Measurements from ENCODE around the gene CRACR2B. TPM values are rescaled to one million over a fixed set of nuclear protein-coding genes. Genes with fewer than 3 reads are reported as not detected.

The CRACR2B gene
- 9.5 TPM for total RNA-seq

DNA sequence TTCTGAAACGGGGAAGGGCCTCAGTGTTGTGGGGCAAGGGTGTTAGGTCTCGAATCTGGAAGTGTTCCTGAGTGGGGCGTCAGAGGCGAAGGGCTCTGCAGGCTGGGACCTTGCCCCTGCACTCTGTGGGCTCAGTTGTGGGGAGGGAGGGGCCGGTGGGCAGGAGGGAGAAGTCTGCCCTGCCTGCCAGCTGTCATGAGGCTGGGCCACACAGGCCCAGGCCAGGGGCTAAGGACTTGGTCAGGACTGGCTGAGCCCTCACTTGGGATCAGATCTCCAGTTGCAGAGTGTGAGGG lies at the start of gene CRACR2B:
Gene CRACR2B, plus strand, starts transcription at position 23 of the 296 bp plus-strand sequence. CDS start 689 bp downstream, outside the sequence.

DNA sequence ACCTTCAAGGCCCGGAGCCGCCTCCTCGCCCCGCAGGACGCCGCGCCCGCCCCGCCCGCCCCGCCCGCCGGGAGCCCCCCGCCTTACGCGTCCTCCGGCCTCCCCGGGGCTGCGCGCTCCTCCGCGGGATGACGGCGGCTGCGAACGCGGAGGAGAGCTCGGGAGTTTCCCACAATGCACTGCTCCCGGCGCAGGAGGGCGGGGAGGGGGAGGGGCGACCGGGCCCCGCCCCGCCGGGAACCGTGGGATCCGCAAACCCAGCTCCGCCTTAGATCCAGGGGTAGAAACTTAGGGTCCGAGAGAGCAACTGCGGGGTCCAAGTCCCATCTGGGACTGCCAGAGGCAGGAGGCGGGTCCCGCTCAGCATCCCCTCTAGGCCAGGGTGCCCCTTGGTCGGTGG lies 37.8 kb upstream of the CRACR2B start, which contains the start of gene CEND1:
Gene CEND1, minus strand, starts transcription at position 148 of the 400 bp plus-strand sequence. CDS start 1,514 bp downstream, outside the sequence.

GRCh38 chr11:798093-798713 lies 29.5 kb upstream of the CRACR2B start, which contains the start of gene SLC25A22:
TSS of gene SLC25A22 (minus strand) at chr11:798281. CDS start at chr11:795006, 3,275 bp downstream.

GRCh38 chr11:809287-810039 lies 18.3 kb upstream of the CRACR2B start, which contains the start of gene RPLP2:
TSS of gene RPLP2 (plus strand) at chr11:809967. CDS start at chr11:810235, 268 bp downstream.

GRCh38 chr11:818396-819128 lies 9.2 kb upstream of the CRACR2B start, which contains the start of gene PNPLA2:
TSS of gene PNPLA2 (plus strand) at chr11:818914. CDS start at chr11:819719, 805 bp downstream.

GRCh38 chr11:832529-833113 lies 4.9 kb downstream of the CRACR2B start, which contains the start of gene CD151:
TSS of gene CD151 (plus strand) at chr11:832952. CDS start at chr11:836070, 3,118 bp downstream.

DNA sequence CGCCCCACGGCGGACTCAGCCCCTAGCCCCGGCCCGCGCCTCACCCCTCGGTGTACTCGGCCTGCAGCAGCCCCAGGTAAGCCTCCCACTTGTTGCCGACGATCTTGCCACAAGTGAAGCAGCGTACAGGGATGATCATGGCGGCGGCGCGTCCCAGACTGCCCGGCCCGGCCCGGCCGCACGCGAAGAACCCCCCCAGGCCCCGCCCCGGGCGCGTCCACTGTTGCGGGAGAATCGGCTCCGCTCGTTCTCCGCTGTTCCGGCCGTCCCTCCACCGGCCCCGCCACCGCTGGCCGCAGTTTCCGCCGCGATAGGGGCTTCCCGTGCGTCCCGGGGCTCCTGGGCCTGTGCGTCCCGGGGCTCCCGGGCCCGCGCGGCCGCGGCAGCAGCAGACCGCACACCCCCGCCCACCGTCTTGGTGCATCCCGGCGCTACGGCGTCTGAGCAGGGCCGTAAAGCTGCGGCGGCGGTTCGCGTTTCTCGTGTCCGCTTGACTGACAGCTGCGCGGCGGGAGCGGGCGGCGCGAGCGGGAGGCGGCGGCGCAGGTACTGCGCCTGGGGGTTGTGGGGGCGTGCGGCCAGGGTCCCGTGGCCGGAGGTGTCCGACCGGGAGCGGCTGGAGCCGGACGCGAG lies 14.8 kb downstream of the CRACR2B start, which contains the start of the genes POLR2L and TSPAN4:
Gene POLR2L, minus strand, starts transcription at position 160 of the 633 bp plus-strand sequence. Its CDS starts 21 bp downstream, at position 139.
Gene TSPAN4, plus strand, starts transcription at position 483 of the 633 bp plus-strand sequence. CDS start 7,453 bp downstream, outside the sequence.

Other genes starting within 250 kb of the CRACR2B start
- 12.1 TPM for gene IRF7, start 212.0 kb upstream of the CRACR2B start, total RNA-seq
- 0.88 TPM for gene CDHR5, start 203.0 kb upstream of the CRACR2B start, total RNA-seq
- gene SCT, start 200.7 kb upstream of the CRACR2B start, total RNA-seq: not detected
- 1.2 TPM for gene DRD4, start 190.7 kb upstream of the CRACR2B start, total RNA-seq
- gene DEAF1, start 132.7 kb upstream of the CRACR2B start, total RNA-seq: 31.4 TPM
- gene TMEM80, start 132.1 kb upstream of the CRACR2B start, total RNA-seq: 18.5 TPM
- 14.1 TPM for gene EPS8L2, start 121.7 kb upstream of the CRACR2B start, total RNA-seq
- gene TALDO1, start 80.5 kb upstream of the CRACR2B start, total RNA-seq: 91.0 TPM
- 42.8 TPM for gene GATD1, start 50.4 kb upstream of the CRACR2B start, total RNA-seq
- gene CEND1, start 37.8 kb upstream of the CRACR2B start, total RNA-seq: 6.4 TPM
- 27.7 TPM for gene SLC25A22, start 29.6 kb upstream of the CRACR2B start, total RNA-seq
- gene PIDD1, start 22.7 kb upstream of the CRACR2B start, total RNA-seq: 17.8 TPM
- 169 TPM for gene RPLP2, start 18.0 kb upstream of the CRACR2B start, total RNA-seq
- gene PNPLA2, start 9.0 kb upstream of the CRACR2B start, total RNA-seq: 28.0 TPM
- gene CD151, start 5.0 kb downstream of the CRACR2B start, total RNA-seq: 149 TPM
- 23.9 TPM for gene POLR2L, start 14.6 kb downstream of the CRACR2B start, total RNA-seq
- gene TSPAN4, start 14.9 kb downstream of the CRACR2B start, total RNA-seq: 62.2 TPM
- 86.6 TPM for gene CHID1, start 82.9 kb downstream of the CRACR2B start, total RNA-seq
- gene AP2A2, start 98.0 kb downstream of the CRACR2B start, total RNA-seq: 55.5 TPM
- gene MUC6, start 208.8 kb downstream of the CRACR2B start, total RNA-seq: not detected
- gene MUC2, start 247.0 kb downstream of the CRACR2B start, total RNA-seq: not detected